ENCODE results near the gene SLC34A3. TPM values are rescaled to one million over a fixed set of nuclear protein-coding genes. Genes with fewer than 3 reads are reported as not detected.

The SLC34A3 gene
- total RNA-seq, 1 experiment from 2014 or later = 2.5 TPM

DNA sequence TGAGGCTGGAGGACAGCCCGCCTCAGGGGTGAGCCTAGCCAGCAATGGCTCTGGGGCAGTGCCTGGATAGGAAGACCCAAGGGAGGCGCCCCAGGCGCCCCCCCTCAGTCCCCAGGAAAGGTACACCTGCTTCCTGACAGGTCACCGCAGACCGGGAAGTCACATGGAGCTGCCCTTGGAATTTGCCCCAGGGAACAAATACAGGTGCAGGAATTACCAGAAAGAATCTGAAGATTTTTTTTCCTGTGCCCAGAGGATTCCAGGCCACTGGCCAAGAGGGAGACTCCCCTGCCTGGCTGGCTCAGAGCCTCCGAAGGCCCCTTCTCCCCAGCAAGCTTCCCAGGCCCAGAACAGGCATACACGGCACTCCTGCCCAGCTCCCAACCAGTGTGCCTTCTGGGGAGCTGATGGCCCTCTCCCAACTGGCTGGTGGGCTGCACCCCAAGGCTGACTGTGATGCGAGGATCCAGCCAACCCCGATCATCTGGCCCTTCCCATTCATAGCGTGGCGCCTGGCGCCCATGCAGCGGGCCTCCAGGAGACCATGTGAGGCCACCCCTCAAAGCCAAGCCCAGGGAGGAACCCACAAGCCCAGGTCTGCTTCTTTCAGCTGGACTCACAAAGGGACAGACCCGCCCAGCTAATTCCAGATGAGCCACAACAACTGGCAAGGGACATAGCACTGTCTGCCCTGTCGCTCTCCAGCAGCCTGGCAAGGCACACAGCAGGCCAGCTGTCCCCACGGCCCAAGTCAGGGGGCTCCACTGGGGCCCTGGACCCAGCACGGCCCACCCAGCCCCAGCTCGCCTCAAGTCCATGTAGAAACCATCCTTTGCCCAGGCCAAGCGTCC lies 32.4 kb upstream of the SLC34A3 start:
- Histone ChIP-seq H3F3A (ENCODE audit: insufficient read depth, low read depth) (peaks cover 38% of the 10 kb centered on the region; the same call in 1 of the 2 replicates), H3K79me2 (ENCODE audit: low read depth) (peaks cover 75% of the 10 kb centered on the region), H3K4me1 (replicated peaks; ENCODE audit: insufficient read depth) (peaks cover 62% of the 10 kb centered on the region), H4K20me1 (ENCODE audit: insufficient read depth) (peaks cover 53% of the 10 kb centered on the region), H3K9me3 (ENCODE audit: insufficient read depth, low read depth) (no peaks in the 10 kb centered on the region), H3K4me2 (peak overlapping the region; percentile 82), H3K4me3 (peak overlapping the region; percentile 64), H2AFZ (no peak overlapping the region), H3K27me3 (ENCODE audit: insufficient read depth, low read depth) (no peaks in the 10 kb centered on the region), H3K36me3 (ENCODE audit: low read depth) (no peaks in the 10 kb centered on the region), H3K9me2 (ENCODE audit: insufficient read depth) (no peaks in the 10 kb centered on the region), H3K27ac (0 out of 2 replicates have a peak overlapping the region, but pooled peaks have one; percentile 37)
- peak; percentile 93 for DNase-seq
- POLR2A ChIA-PET (ENCODE audit: unreplicated experiment) = interaction anchor here (0.5 to 1.1 kb wide), 10 partner anchors 9 to 420 kb away, joined by 3 to 26 read pairs (median 3); no protein-coding TSS in a partner anchor
- intact Hi-C loops (cut with micrococcal nuclease; ENCODE audit: unreplicated experiment) = loop anchor here (1.0 to 2.0 kb wide), 2 partner anchors 25 to 69 kb away; no protein-coding TSS in a partner anchor
- no peak for TF ChIP-seq EZH2 (IDR thresholded peaks at IDR 0.05; ENCODE audit: low read depth)
- TF ChIP-seq, protein P1, sequence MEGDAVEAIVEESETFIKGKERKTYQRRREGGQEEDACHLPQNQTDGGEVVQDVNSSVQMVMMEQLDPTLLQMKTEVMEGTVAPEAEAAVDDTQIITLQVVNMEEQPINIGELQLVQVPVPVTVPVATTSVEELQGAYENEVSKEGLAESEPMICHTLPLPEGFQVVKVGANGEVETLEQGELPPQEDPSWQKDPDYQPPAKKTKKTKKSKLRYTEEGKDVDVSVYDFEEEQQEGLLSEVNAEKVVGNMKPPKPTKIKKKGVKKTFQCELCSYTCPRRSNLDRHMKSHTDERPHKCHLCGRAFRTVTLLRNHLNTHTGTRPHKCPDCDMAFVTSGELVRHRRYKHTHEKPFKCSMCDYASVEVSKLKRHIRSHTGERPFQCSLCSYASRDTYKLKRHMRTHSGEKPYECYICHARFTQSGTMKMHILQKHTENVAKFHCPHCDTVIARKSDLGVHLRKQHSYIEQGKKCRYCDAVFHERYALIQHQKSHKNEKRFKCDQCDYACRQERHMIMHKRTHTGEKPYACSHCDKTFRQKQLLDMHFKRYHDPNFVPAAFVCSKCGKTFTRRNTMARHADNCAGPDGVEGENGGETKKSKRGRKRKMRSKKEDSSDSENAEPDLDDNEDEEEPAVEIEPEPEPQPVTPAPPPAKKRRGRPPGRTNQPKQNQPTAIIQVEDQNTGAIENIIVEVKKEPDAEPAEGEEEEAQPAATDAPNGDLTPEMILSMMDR (conservative IDR thresholded peaks at IDR 0.05) = no peak
- BruUV-seq (replicated peaks) = no TSS peak
- CTCF ChIA-PET = interaction anchor here (0.6 kb wide), 1 partner anchor 482 kb away, joined by 3 read pairs; no protein-coding TSS in a partner anchor

DNA sequence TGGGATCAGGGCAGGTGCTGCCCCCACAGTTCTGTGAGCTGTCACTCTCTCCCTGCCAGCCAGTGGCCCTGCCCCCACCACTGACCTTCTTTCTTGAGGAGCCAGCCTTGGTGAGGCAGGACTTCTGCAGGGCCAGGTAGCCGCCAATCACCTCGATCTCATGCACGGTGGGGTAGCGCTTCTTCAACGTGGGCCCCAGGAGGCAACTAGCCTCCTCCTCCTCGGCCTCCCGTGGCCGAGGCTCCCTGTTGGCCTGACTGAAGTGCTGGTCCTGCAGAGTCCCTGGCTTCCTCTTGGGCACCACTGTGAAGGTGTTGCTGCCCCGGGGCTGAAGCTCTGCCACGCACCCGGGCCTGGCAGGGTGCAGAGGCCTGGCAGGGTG lies 31.8 kb upstream of the SLC34A3 start:
- peak overlapping the region; percentile 82 for H3K4me2 ChIP-seq
- no peaks in the 10 kb centered on the region for H3K9me2 ChIP-seq (ENCODE audit: insufficient read depth)
- no peaks in the 10 kb centered on the region for H3K9me3 ChIP-seq (ENCODE audit: insufficient read depth, low read depth)
- H3K27ac ChIP-seq = no peak overlapping the region
- DNase-seq = peak in 1 of 2 experiments; percentile 44
- peaks cover 76% of the 10 kb centered on the region for H3K79me2 ChIP-seq (ENCODE audit: low read depth)
- no peaks in the 10 kb centered on the region for H3K27me3 ChIP-seq (ENCODE audit: insufficient read depth, low read depth)
- H2AFZ ChIP-seq = no peak overlapping the region
- intact Hi-C loops (cut with micrococcal nuclease; ENCODE audit: unreplicated experiment) = loop anchor here (1.0 to 2.0 kb wide), 2 partner anchors 24 to 70 kb away; no protein-coding TSS in a partner anchor
- ChIA-PET POLR2A (ENCODE audit: unreplicated experiment) (interaction anchor here (0.5 to 1.1 kb wide), 3 partner anchors 48 to 421 kb away, joined by 6 to 26 read pairs (median 23); no protein-coding TSS in a partner anchor), CTCF (no interaction called here)
- TF ChIP-seq EZH2 (IDR thresholded peaks at IDR 0.05; ENCODE audit: low read depth) = no peak
- TF ChIP-seq, protein P1 (conservative IDR thresholded peaks at IDR 0.05) = no peak
- H3F3A ChIP-seq (ENCODE audit: insufficient read depth, low read depth) = peaks cover 39% of the 10 kb centered on the region; the same call in 1 of the 2 replicates
- no peaks in the 10 kb centered on the region for H3K36me3 ChIP-seq (ENCODE audit: low read depth)
- no TSS peak for BruUV-seq (replicated peaks)
- H3K4me3 ChIP-seq = peak overlapping the region; percentile 64; the same call in 1 of the 2 replicates
- H3K4me1 ChIP-seq (replicated peaks; ENCODE audit: insufficient read depth) = peaks cover 68% of the 10 kb centered on the region
- peaks cover 47% of the 10 kb centered on the region for H4K20me1 ChIP-seq (ENCODE audit: insufficient read depth)

DNA sequence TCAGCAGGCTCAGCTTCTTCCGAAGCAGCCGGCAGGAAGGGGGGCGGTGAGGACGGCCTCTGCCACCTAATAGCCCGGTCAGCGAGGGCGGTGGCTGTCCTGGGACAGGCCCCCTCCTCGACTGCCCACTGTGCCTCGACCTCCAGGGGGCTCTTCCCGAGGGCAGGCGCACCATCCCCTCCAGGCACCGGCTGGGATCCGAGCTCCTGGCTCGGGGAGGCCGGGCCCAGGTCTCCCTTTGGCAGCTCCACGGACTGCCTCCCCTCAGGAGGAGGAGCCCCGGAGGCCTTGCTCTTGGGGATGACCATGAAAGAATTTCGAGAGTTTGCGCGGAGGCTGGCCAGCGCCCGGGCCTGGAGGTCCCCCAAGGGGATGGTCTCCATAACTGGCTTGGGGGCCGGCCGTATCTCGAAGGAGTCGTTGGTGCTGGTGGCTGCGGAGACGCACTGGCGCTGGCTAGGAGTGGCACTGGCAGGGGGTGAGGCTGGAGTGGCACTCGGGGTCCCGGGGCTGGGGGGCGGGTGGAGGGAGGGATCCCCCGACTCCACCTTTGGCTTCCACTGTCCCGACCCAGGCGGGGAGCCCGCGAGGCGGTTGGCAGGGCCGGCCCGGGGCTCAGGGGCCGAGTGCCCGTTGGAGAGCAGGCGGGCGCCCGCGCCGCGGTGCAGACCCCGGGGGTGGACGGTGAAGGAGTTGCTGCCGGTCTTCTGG lies 31.1 kb upstream of the SLC34A3 start:
- H3K4me3 ChIP-seq = peak overlapping the region; percentile 64
- no peaks in the 10 kb centered on the region for H3K9me2 ChIP-seq (ENCODE audit: insufficient read depth)
- peak overlapping the region; percentile 82 for H3K4me2 ChIP-seq
- peaks cover 45% of the 10 kb centered on the region; the same call in 1 of the 2 replicates for H3F3A ChIP-seq (ENCODE audit: insufficient read depth, low read depth)
- POLR2A ChIA-PET (ENCODE audit: unreplicated experiment) = interaction anchor here (0.6 kb wide), 1 partner anchor 69 kb away, joined by 6 read pairs; no protein-coding TSS in a partner anchor
- CTCF ChIA-PET = no interaction called here
- no peak for TF ChIP-seq EZH2 (IDR thresholded peaks at IDR 0.05; ENCODE audit: low read depth)
- TF ChIP-seq, protein P1 (conservative IDR thresholded peaks at IDR 0.05) = no peak
- H4K20me1 ChIP-seq (ENCODE audit: insufficient read depth) = peaks cover 43% of the 10 kb centered on the region
- peaks cover 70% of the 10 kb centered on the region for H3K4me1 ChIP-seq (replicated peaks; ENCODE audit: insufficient read depth)
- BruUV-seq (replicated peaks) = TSS peak; percentile 10
- no peak for DNase-seq
- no peak overlapping the region for H3K27ac ChIP-seq
- H3K9me3 ChIP-seq (ENCODE audit: insufficient read depth, low read depth) = no peaks in the 10 kb centered on the region
- H3K27me3 ChIP-seq (ENCODE audit: insufficient read depth, low read depth) = no peaks in the 10 kb centered on the region
- intact Hi-C loops (cut with micrococcal nuclease; ENCODE audit: unreplicated experiment) = loop anchor here (1.0 to 2.0 kb wide), 3 partner anchors 10 to 71 kb away; a partner anchor contains a TSS
- no peaks in the 10 kb centered on the region for H3K36me3 ChIP-seq (ENCODE audit: low read depth)
- H3K79me2 ChIP-seq (ENCODE audit: low read depth) = peaks cover 78% of the 10 kb centered on the region
- H2AFZ ChIP-seq = no peak overlapping the region

All from PC-9 (cell line).